Transverse colon (tissue), 4 donors: ENCODE measurements around the gene SHB. TPM values are rescaled to one million over a fixed set of nuclear protein-coding genes. Genes with fewer than 3 reads are reported as not detected.
A peak's percentile ranks its signal among the peaks of the same experiment; 100 is the strongest.

ENCODE experiments used
- DNase-seq: peaks from one replicate; pipeline ENCODE4 v3.0.0-alpha.2; 2019
- H3K27ac ChIP-seq, 4 donors: fragments of 200-600 bp; sonication (generic); 2 replicates each; pipeline ENCODE4 v1.5.1; 2016 to 2018; ENCODE audit warnings: inconsistent platforms in 4 of 4
- H3K27me3 ChIP-seq: fragments of 200-600 bp; sonication (generic); 2 replicates; pipeline ENCODE4 v1.5.1; 2017; ENCODE audit warnings: inconsistent platforms
- H3K36me3 ChIP-seq, 4 donors: fragments of 200-600 bp; sonication (generic); 2 replicates each; pipeline ENCODE4 v1.5.1; 2017 to 2019; ENCODE audit warnings: inconsistent platforms in 4 of 4
- H3K4me1 ChIP-seq, 4 donors: fragments of 200-600 bp; sonication (generic); 2 replicates each; pipeline ENCODE4 v1.5.1; 2017 to 2020; ENCODE audit warnings: inconsistent platforms in 4 of 4
- H3K4me3 ChIP-seq, 4 donors: fragments of 200-600 bp; sonication (generic); 1 replicate in 1 of 4; 2 replicates in 3 of 4; pipeline versions ENCODE4 v1.5.1 to v1.6.1; 2017 to 2019; ENCODE audit warnings: inconsistent platforms in 4 of 4
- H3K9me3 ChIP-seq, 2 donors: fragments of 200-600 bp; sonication (generic); 2 replicates each; pipeline ENCODE4 v1.5.1; 2017 to 2019; ENCODE audit warnings: inconsistent platforms in 2 of 2
- EP300 ChIP-seq: sonication (generic); formaldehyde crosslinking; IDR thresholded peaks from one replicate; pipeline ENCODE4 v1.6.1; 2017; ENCODE audit warnings: antibody characterized with exemption, low read depth
- POLR2A ChIP-seq: fragments of 450-650 bp; IDR thresholded peaks from one replicate; pipeline ENCODE4 v1.6.1; 2016; ENCODE audit warnings: antibody characterized with exemption, mild to moderate bottlenecking, moderate library complexity
- POLR2AphosphoS5 ChIP-seq, 3 donors: sonication (generic); formaldehyde crosslinking; IDR thresholded peaks; one replicate each; pipeline ENCODE4 v1.6.1; 2016; ENCODE audit warnings: antibody characterized with exemption in 3 of 3
- WGBS, 2 donors: methylation state at CpG; one replicate each; pipeline ENCODE4 v1.1.5; 2018; ENCODE audit warnings: low coverage in 1 of 2; 5-methylcytosine and 5-hydroxymethylcytosine counted together
- in situ Hi-C, 4 donors: fragments of 200-750 bp; cut with MboI; loops; one replicate each; pipeline versions ENCODE4 v1.15.0 to v1.15.1; 2017; ENCODE audit warnings: low sequenced_read_pairs in 3 of 4, low pct_ligation_motif_present in 1 of 4, low pct_unique_long_range_greater_than_20kb in 1 of 4
- intact Hi-C: fragments of 100-400 bp; cut with DNase I; formaldehyde crosslinking; loops from one replicate; pipeline ENCODE4 v1.15.1; 2023; ENCODE audit warnings: low total_unique reads
- total RNA-seq, 4 donors: library from RNA; depleted of rRNA; stranded (reverse); fragments of >200 nt; gene quantifications; one replicate each; pipeline ENCODE4 v1.1.0, GENCODE V29; 2016
- TF ChIP-seq, protein P1 (sequence below), 5 experiments: fragments of 200-600 bp in 3 of 5; fragments of 450-650 bp in 2 of 5; sonication (generic) in 3 of 5; IDR thresholded peaks; 1 replicate in 2 of 5; 2 replicates in 3 of 5; pipeline ENCODE4 v1.5.1; 2016 to 2017; ENCODE audit warnings: antibody characterized with exemption in 5 of 5, inconsistent platforms in 3 of 5, mild to moderate bottlenecking in 2 of 5, moderate library complexity in 1 of 5

Gene SHB
- total RNA-seq, 4 donors from 2014 or later = 11.9 to 33.7 (median 22.2) TPM

DNA sequence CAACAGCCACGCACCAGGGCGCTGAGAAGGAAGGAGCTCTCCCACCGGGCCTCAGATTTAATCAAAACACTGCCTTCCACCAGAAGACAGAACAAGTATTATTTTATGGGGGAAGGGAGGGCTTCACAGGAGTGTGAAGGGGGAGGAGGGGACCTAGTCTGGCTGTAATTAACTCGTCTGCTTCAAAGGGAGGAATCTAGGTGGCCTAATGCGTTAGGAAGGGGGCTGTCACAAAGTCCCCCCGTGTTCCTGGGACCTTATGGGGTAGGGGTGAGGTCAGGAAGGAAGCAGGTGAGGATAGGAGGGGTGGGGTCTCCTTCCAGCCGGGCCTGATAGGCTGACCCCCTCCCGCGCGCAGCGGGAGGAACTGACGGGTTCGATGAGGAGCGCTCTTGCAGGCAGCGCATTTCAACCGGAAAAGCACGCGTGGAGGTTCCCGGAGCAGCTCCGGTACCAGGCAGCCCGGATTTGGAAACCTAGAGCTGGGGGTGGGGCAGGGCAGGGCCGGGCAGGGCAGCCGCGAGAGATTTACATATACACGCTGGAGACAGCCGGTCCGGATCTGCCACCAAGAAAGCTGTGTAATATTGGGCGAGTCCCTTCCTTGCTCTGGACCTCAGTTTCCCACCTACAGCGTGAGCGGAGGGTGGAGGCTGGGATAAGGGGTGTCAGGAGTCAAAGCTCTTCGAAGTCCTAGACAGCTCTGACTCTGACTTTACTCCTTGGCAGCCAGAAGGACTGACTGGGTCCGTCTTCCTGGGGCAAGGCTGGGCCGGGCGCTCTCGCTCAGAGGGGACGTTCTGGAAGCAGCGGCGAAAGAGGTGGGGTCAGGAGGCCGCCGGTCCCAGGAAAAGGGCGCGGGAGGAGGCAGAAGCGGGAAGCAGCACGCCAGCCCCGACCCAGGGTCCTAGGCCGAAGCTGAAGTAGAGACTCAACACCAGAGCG, 1.8 kb downstream of the SHB start:
- peak overlapping the region; percentile 93 to 98 (median 98) for H3K27ac ChIP-seq
- DNase-seq = peak; percentile 80
- H3K4me3 ChIP-seq = peak overlapping the region; percentile 66 to 99 (median 94)
- H3K36me3 ChIP-seq = no peaks in the 10 kb centered on the region
- peaks cover 11 to 65% (median 49%) of the 10 kb centered on the region in 4 donors for H3K4me1 ChIP-seq
- WGBS, 2 donors = 0 to 6% methylated on average over 3 to 44 of the region's 47 CpGs
- intact Hi-C loops (loop anchor here (5.0 kb wide), 3 partner anchors 50 to 150 kb away; no protein-coding TSS in a partner anchor), in situ Hi-C loops (loop anchor here in 1 of 4 donors (25.0 kb wide), 3 partner anchors 155 to 605 kb away; partner anchors contain the start of genes FBXO10, SLC25A51, TOMM5 and ZBTB5)
- TF ChIP-seq POLR2AphosphoS5 (IDR thresholded peaks at IDR 0.05) (peak in 2 of 3 donors; percentile 43 to 56), POLR2A (peak; percentile 61), EP300 (no peak)
- TF ChIP-seq, protein P1, sequence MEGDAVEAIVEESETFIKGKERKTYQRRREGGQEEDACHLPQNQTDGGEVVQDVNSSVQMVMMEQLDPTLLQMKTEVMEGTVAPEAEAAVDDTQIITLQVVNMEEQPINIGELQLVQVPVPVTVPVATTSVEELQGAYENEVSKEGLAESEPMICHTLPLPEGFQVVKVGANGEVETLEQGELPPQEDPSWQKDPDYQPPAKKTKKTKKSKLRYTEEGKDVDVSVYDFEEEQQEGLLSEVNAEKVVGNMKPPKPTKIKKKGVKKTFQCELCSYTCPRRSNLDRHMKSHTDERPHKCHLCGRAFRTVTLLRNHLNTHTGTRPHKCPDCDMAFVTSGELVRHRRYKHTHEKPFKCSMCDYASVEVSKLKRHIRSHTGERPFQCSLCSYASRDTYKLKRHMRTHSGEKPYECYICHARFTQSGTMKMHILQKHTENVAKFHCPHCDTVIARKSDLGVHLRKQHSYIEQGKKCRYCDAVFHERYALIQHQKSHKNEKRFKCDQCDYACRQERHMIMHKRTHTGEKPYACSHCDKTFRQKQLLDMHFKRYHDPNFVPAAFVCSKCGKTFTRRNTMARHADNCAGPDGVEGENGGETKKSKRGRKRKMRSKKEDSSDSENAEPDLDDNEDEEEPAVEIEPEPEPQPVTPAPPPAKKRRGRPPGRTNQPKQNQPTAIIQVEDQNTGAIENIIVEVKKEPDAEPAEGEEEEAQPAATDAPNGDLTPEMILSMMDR (IDR thresholded peaks at IDR 0.05) = no peak
- H3K9me3 ChIP-seq = no peaks in the 10 kb centered on the region
- H3K27me3 ChIP-seq = no peaks in the 10 kb centered on the region

DNA sequence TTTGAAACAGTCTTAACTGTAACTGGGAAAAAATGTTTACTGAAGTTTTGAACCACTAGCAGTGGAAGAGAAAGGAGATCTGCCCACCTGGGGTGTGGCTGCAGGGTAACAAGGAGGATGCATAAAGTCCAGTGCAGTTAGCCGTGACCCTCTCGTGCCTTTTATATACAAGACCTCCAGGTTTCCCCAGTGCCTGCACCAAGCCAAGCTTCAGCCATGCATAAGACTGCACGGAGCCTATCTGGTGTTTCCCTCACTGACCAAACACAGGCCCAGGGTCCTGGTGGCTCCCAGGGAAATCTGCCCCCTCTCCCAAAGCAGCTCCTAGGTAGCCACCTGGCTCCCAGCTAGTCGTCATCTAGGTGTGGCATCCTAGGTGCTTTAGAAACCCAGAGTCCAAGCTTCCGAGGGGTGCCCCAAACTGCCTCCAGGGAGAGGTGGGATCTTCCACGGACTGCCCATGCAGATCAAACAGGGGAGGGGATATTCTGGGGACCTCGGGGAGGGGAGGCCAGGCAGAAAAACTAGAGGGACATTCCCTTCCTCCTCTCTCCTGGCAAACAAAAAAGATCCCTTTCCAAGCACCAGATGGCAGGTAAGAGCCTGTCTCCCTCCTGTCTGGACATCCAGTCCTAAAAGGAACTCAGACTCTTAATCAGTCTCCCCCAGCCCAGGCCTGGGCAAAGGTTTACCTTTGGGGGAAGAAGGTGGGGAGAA, 2.7 kb downstream of the SHB start:
- in situ Hi-C loops = loop anchor here in 1 of 4 donors (25.0 kb wide), 3 partner anchors 154 to 604 kb away; partner anchors contain the start of genes FBXO10, SLC25A51, TOMM5 and ZBTB5
- peaks cover 11 to 71% (median 55%) of the 10 kb centered on the region in 4 donors for H3K4me1 ChIP-seq

DNA sequence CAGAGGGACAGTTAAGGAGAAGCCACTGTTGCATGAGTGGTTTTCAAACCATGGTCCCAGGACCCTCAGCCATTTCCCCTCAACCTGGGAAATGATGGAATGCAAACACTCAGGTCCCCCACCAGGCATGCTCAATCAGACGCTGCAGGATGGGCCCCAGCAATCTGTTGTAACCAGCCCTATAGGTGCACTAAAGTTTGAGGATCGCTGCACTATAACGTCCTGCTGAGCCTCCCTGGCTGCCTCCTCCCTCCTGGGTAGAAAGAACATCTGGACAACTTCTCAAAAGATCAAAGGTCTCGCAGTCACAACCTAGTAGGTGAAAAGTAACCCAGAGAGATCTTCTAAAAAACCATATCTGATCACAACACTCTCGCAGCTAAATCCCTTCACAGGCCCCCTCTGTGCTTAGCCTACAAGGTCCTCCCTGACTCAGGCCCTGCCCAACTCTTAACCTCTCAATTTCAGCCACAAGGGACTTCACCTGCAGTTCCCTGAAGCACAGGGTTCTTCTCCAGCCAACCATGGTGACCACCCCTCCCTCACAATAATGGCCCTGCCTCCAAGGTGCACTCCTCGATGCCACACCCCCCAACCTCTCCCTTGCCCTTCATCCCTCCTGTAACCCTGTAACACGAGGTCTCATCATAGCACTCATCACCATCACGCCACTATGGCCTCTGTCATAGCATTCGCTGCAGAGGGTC, 3.5 kb downstream of the SHB start:
- intact Hi-C loops (loop anchor here (5.0 kb wide), 3 partner anchors 48 to 148 kb away; no protein-coding TSS in a partner anchor), in situ Hi-C loops (loop anchor here in 1 of 4 donors (25.0 kb wide), 3 partner anchors 153 to 603 kb away; partner anchors contain the start of genes FBXO10, SLC25A51, TOMM5 and ZBTB5)
- no peaks in the 10 kb centered on the region for H3K36me3 ChIP-seq
- no peak for TF ChIP-seq EP300
- TF ChIP-seq POLR2A = no peak
- TF ChIP-seq POLR2AphosphoS5 (IDR thresholded peaks at IDR 0.05) = no peak
- TF ChIP-seq, protein P1 (IDR thresholded peaks at IDR 0.05) = no peak
- no peaks in the 10 kb centered on the region for H3K9me3 ChIP-seq
- H3K4me1 ChIP-seq = peaks cover 11 to 73% (median 55%) of the 10 kb centered on the region in 4 donors
- peak overlapping the region; percentile 93 to 98 (median 98) for H3K27ac ChIP-seq
- no peaks in the 10 kb centered on the region for H3K27me3 ChIP-seq
- WGBS, 2 donors = 20 to 46% methylated on average over 1 to 9 of the region's 9 CpGs
- no peak for DNase-seq
- peak overlapping the region in 1 of 4 donors; percentile 99 for H3K4me3 ChIP-seq

More for the DNA sequence above, 2.7 kb downstream of the SHB start:
- Histone ChIP-seq H3K27ac (peak overlapping the region; percentile 93 to 98 (median 98)), H3K4me3 (peak overlapping the region in 3 of 4 donors; percentile 94 to 99 (median 95)), H3K36me3 (no peaks in the 10 kb centered on the region), H3K9me3 (no peaks in the 10 kb centered on the region), H3K27me3 (no peaks in the 10 kb centered on the region)
- WGBS, 2 donors = 28% methylated on average over 7 of the region's 7 CpGs; no CpG with 5 or more reads in 1 of the 2 donors
- TF ChIP-seq POLR2AphosphoS5 (IDR thresholded peaks at IDR 0.05) = no peak
- TF ChIP-seq POLR2A = no peak
- TF ChIP-seq, protein P1 (IDR thresholded peaks at IDR 0.05) = peak in 3 of 5 experiments; percentile 19 to 45 (median 36)
- intact Hi-C loops = loop anchor here (5.0 kb wide), 3 partner anchors 49 to 149 kb away; no protein-coding TSS in a partner anchor
- no peak for DNase-seq
